Activated T-helper 2 cell treated with anti-CD3 and anti-CD28 coated beads, Interferon-gamma antibody, Interleukin-2, Interleukin-4, amounts not matched to agents 10 μg/mL and 5 μg/mL and 100 μg/mL, durations not matched to agents 14 hours and 24 hours and 36 hours (primary cell): ENCODE measurements around the gene IMP4. TPM values are rescaled to one million over a fixed set of nuclear protein-coding genes. Genes with fewer than 3 reads are reported as not detected.

Experiments
- DNase-seq: peaks from one replicate; pipeline ENCODE4 v3.0.0; 2021; ENCODE audit warnings: low spot score
- H3K27ac Mint-ChIP-seq: one replicate; pipeline ENCODE4 v1.8.0; 2021; ENCODE audit warnings: mixed read lengths
- H3K27me3 Mint-ChIP-seq: one replicate; pipeline ENCODE4 v1.8.0; 2021; ENCODE audit warnings: low read depth, mixed read lengths
- H3K36me3 Mint-ChIP-seq: one replicate; pipeline ENCODE4 v1.8.0; 2021; ENCODE audit warnings: low read depth, mixed read lengths
- H3K4me1 Mint-ChIP-seq: one replicate; pipeline ENCODE4 v1.8.0; 2021; ENCODE audit warnings: low read depth, mixed read lengths
- H3K4me3 Mint-ChIP-seq: one replicate; pipeline ENCODE4 v1.8.0; 2021; ENCODE audit warnings: low read depth, mild to moderate bottlenecking, moderate library complexity, mixed read lengths
- H3K9me3 Mint-ChIP-seq: one replicate; pipeline ENCODE4 v1.8.0; 2021; ENCODE audit warnings: mixed read lengths
- intact Hi-C: fragments of 100-400 bp; cut with micrococcal nuclease; formaldehyde crosslinking; loops from one replicate; pipeline ENCODE4 v1.15.1; 2023
- total RNA-seq: library from RNA; stranded (reverse); gene quantifications from 2 replicates; pipeline ENCODE4 v1.2.3, GENCODE V29; 2022

IMP4 gene, protein sequence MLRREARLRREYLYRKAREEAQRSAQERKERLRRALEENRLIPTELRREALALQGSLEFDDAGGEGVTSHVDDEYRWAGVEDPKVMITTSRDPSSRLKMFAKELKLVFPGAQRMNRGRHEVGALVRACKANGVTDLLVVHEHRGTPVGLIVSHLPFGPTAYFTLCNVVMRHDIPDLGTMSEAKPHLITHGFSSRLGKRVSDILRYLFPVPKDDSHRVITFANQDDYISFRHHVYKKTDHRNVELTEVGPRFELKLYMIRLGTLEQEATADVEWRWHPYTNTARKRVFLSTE
- total RNA-seq = 136 and 142 TPM in 2 replicates

DNA sequence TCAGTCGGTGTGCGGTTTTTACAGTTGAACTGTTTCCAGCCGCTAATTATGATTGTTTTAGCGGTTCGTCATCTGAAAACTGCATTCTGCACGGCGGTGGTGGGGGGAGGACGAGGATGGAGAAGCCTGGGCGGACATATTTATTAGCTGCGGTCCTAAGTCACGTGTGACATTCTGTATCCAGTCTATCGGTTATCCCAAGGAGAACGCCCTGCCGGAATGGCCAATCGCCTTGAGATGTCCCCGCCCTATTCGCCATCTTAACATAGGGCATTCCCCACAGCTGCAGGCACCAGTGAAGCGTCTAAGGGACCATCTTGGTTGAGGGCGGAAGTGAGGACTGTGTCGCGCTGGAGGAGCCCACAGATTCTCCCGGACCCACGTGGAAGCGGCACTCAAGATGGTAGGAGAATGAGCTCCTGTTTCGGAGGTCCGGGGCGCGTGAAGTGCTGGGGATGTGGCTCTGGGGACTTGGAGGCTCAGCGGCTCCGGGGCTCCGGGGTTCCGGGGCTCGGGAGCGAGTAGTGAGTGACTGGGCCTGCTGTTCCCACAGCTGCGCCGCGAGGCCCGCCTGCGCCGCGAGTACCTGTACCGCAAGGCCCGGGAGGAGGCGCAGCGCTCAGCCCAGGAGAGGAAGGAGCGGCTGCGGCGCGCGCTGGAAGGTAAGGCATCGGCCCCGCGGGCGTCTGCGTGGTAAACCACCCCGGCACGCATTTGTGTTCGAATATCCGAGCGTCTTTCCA lies at the start of gene IMP4:
TSS of gene IMP4 (plus strand) at position 365 of the 743 bp plus-strand sequence. CDS start at position 401, 36 bp downstream.
- Mint-ChIP-seq H3K36me3 (peaks cover 69% of the 10 kb centered on the region), H3K4me3 (peak within 1 kb of the TSS; percentile 100), H3K27ac (peak within 1 kb of the TSS; percentile 97), H3K27me3 (no peaks in the 10 kb centered on the region), H3K4me1 (peaks cover 15% of the 10 kb centered on the region), H3K9me3 (no peaks in the 10 kb centered on the region)
- intact Hi-C loops = loop anchor here (1.0 to 5.0 kb wide), 6 partner anchors 14 to 1150 kb away; partner anchors contain the start of genes FAM168B, MZT2A, PTPN18 and SMPD4
- peak; percentile 96 for DNase-seq

DNA sequence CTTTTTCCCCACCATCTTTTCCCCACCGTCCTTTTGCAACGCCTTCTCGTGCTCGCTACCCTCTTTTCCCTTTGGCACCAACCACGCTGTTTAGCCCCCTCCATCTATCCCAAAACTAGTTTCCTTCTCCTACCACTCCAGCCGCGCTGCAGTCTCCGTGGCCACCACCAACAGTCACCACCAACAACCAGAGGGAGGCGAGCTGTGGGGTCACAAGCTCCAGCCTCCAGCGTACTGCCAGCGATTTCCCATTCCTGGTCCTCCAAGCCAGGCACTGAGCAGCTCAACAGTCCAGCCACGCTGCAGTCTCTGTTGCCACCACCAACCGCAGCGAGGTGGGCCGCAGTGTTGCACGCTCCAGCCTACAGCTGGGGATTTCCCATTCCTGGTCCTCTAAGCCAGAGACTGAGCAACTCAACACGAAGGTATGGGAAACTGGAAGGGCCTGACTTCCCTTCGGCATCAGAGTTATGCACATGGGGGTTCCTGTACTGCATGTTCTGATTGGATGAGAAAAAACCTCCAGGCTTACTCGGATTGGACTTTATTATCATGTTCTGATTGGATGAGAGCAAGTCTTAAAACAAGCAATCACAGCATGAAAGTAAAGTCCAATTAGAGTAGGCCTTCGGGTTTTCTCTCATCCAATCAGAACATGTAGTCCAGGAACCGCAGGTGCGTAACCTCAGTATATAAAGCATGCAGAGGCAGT lies 42.3 kb upstream of the IMP4 start:
- Mint-ChIP-seq H3K27ac (no peak overlapping the region), H3K27me3 (peaks cover 20% of the 10 kb centered on the region), H3K4me3 (no peak overlapping the region), H3K9me3 (no peaks in the 10 kb centered on the region), H3K36me3 (no peaks in the 10 kb centered on the region), H3K4me1 (no peaks in the 10 kb centered on the region)
- intact Hi-C loops = no loop called here
- DNase-seq = no peak

DNA sequence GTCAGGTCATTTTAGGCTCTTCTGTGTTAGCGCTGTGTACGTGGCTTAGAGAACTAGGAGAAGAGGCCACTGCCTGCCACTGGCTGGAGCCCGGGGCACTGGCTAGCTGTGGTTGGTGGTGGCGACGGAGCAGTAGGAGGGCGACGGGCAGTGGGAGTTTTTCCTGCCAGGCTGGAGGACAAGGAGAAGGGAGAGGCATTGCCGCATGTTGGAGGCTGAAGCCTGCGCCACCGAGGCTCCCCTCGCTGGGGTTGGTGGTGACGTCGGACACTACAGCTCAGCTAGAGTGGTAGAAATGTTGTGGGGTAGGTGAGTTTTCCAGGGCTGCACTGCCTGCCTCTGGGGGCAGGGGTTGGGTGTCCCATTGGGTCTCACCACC lies 41.7 kb upstream of the IMP4 start:
- no peak for DNase-seq
- no peaks in the 10 kb centered on the region for H3K9me3 Mint-ChIP-seq
- peaks cover 16% of the 10 kb centered on the region for H3K27me3 Mint-ChIP-seq
- no peaks in the 10 kb centered on the region for H3K4me1 Mint-ChIP-seq
- no peak overlapping the region for H3K27ac Mint-ChIP-seq
- H3K4me3 Mint-ChIP-seq = no peak overlapping the region
- H3K36me3 Mint-ChIP-seq = no peaks in the 10 kb centered on the region
- intact Hi-C loops = no loop called here

DNA sequence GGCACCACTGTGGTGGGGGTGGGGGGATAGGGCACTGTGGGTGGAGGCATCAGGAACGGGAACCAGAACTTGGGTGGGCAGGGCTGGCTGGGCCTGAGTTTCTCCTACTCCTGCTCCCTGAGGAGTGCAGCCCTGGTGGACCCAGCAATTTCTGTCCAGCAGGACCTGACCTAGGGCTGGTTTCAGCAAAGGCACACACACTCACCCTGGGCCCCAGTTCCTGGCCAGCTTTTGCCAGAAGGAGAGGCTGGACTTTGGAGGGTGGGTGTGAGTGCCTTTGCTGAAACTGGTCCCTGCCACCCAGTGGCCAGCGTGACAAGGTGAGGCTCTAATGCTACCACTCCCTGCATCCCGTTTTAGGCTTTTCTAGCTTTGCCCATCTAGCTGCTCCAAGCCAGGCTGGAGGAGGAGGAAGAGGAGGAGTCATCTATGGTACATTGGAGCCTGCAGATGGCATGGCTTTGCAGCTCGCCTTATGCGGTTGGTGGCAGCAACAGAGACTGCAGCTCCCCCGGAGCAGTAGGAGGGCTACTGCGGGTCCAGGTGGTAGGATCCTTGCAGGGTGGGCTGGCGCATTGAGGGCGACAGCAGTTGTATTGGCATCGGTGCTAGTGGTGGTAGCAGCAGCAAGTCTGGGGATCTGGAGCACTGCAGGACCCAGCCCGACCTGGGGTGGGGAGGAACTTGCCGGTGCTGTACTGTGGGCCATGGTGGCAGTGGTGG lies 40.4 kb upstream of the IMP4 start:
- Mint-ChIP-seq H3K4me1 (no peaks in the 10 kb centered on the region), H3K36me3 (no peaks in the 10 kb centered on the region), H3K27me3 (peaks cover 19% of the 10 kb centered on the region), H3K27ac (no peak overlapping the region), H3K9me3 (no peaks in the 10 kb centered on the region), H3K4me3 (no peak overlapping the region)
- intact Hi-C loops = no loop called here
- DNase-seq = no peak

DNA sequence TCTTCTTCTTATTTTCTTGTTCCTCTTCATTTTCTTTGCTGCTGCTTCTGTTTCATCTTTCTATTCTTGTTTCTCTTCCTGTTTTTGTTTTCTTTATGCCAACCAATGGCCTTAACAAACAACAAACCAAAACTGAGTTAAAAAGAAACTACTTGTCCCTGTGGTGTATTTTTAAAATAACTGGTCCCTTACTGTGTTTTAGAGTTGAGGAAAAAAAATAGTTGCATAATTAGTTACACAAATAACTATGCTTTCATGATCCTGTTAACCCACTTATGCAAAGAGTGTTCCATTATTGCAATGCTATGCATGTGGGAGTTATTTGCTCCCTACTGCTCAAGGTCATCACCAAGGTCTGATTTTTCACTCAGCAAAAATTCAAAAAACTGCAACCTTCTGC lies 39.5 kb upstream of the IMP4 start:
- Mint-ChIP-seq H3K36me3 (no peaks in the 10 kb centered on the region), H3K27ac (no peak overlapping the region), H3K4me3 (no peak overlapping the region), H3K9me3 (no peaks in the 10 kb centered on the region), H3K4me1 (no peaks in the 10 kb centered on the region), H3K27me3 (peaks cover 14% of the 10 kb centered on the region)
- DNase-seq = no peak
- intact Hi-C loops = no loop called here

DNA sequence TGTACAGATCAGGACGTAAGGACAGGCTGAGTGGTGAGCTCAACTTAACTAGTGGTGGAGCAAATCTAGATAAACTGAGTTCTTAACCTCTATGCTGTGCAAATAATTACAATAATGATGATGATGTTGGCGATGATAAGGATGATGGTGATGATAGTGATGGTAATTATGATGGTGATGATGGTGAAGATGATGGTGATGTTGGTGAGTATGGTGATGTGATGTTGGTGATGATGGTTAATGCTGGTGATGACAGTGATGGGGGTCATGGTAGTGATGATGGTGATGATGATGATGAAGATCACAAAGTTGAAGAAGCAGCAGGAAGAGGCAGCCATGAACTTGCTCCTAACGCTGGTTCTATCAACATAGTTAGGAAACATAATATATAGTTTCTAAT lies 38.0 kb upstream of the IMP4 start:
- intact Hi-C loops = no loop called here
- Mint-ChIP-seq H3K27me3 (peaks cover 8% of the 10 kb centered on the region), H3K4me3 (no peak overlapping the region), H3K27ac (no peak overlapping the region), H3K4me1 (no peaks in the 10 kb centered on the region), H3K9me3 (no peaks in the 10 kb centered on the region), H3K36me3 (no peaks in the 10 kb centered on the region)
- no peak for DNase-seq

DNA sequence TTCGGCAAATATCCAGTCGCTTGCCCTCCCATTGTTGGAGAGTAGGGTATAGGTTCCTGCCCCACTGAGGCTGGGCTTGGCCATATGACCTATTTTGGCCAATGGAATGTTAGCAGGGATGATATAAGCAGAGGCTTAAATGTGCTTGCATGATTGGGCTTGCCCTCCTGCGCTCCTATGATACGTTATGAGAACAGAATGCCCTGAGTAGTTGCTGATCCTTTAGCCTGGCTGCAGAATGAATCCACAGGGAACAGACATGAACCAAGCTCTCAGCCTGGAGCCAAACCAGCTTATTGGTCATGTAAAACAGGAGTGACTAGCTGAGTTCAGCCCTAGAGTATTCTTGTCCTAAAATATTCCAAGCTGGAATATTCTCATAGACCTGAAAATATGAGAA lies 34.8 kb upstream of the IMP4 start:
- no peak overlapping the region for H3K4me3 Mint-ChIP-seq
- H3K4me1 Mint-ChIP-seq = no peaks in the 10 kb centered on the region
- peaks cover 7% of the 10 kb centered on the region for H3K27me3 Mint-ChIP-seq
- H3K36me3 Mint-ChIP-seq = no peaks in the 10 kb centered on the region
- DNase-seq = no peak
- H3K27ac Mint-ChIP-seq = no peak overlapping the region
- no peaks in the 10 kb centered on the region for H3K9me3 Mint-ChIP-seq
- intact Hi-C loops = no loop called here

DNA sequence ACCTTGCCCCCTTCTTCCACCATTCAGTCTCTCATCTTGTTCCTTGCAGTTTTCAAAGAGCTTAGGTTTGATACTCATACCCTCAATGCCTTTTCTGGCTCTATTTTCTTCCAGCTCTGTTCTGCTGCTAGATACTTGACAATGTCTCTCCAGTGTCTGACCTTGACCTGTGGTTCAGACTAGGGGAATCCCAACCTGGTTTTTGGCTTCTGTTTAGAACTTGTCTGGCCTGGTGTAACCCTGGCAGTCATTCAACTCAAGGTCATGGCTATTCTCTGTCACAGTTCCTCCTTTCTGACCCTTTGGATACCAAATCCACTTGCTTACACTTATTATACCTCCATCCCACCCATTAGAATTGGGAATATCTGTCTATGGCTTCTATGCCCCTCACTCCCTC lies 31.8 kb upstream of the IMP4 start:
- DNase-seq = no peak
- H3K27ac Mint-ChIP-seq = no peak overlapping the region
- H3K27me3 Mint-ChIP-seq = peaks cover 7% of the 10 kb centered on the region

DNA sequence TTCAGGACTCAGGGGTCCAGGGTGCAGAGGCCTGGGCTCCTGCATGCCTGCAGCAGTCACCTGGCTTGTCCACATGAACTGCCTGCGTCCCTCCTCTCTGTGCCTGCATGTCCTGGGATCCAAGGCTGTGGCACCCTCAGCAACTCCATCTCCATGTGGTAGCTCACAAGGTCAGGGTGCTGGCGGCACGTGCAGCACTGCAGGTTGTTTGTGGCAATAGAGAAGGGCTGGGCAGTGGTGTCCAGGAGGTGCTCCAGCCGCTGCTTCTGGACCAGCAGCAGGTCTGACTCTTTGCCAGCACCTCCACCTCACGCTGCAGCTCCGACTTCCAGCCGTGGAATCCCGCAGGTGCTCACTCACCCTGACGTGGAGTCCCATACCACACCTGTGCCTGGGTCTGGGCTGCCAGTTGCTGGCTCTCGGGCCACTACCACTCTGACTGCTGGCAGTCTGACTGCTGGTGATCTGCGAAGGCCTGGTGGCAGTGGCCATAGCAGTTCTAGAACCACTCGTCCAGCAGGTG lies 28.8 kb upstream of the IMP4 start:
- DNase-seq = no peak
- H3K9me3 Mint-ChIP-seq = no peaks in the 10 kb centered on the region
- H3K4me3 Mint-ChIP-seq = no peak overlapping the region
- no peaks in the 10 kb centered on the region for H3K4me1 Mint-ChIP-seq
- H3K36me3 Mint-ChIP-seq = no peaks in the 10 kb centered on the region
- intact Hi-C loops = no loop called here
- H3K27ac Mint-ChIP-seq = no peak overlapping the region
- H3K27me3 Mint-ChIP-seq = no peaks in the 10 kb centered on the region

More for the DNA sequence above, 31.8 kb upstream of the IMP4 start:
- H3K9me3 Mint-ChIP-seq = no peaks in the 10 kb centered on the region
- H3K4me3 Mint-ChIP-seq = no peak overlapping the region
- H3K4me1 Mint-ChIP-seq = no peaks in the 10 kb centered on the region
- intact Hi-C loops = no loop called here
- H3K36me3 Mint-ChIP-seq = no peaks in the 10 kb centered on the region

DNA sequence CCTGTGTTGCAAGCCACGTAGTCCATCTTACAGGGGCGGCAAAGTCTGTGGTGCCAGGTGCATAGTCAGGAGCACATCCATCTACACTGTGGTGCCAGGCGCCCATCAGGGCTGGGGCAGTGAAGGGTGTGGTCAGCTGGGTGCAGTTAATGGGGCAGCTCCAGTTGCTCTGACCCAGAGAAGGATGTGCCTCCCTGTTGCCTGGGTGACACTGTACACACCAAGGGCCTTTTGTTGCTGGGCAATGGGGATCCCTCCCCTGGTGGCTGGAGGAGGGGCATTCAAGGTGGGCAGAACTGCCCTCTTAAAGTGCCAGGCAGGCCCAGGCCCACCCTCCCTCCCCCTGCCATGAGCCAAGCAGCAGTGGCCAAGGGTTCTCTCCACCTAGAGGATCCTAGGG lies 28.3 kb upstream of the IMP4 start:
- no peak for DNase-seq
- Mint-ChIP-seq H3K27me3 (no peaks in the 10 kb centered on the region), H3K27ac (no peak overlapping the region), H3K9me3 (no peaks in the 10 kb centered on the region), H3K4me1 (no peaks in the 10 kb centered on the region), H3K36me3 (no peaks in the 10 kb centered on the region), H3K4me3 (no peak overlapping the region)
- intact Hi-C loops = no loop called here

DNA sequence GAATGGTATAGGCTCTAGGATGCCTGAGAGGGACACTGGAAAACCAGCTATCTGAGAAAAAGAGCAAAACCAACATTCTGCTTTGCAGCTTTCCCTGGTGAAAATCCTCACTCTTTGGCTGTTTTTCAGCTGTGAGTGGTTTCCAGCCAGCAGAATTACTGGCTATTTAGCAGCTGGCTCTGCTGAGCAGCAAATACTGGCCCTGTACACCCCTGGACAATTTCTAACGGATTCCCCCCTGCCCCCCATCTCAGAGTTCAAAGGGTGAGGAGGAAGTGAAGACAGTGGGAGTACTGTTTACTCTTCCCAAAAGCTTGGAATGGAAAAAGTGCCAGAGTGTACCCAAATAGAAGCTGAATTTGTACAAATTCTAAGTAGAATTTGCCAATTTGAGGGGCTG lies 26.1 kb upstream of the IMP4 start:
- no peak overlapping the region for H3K27ac Mint-ChIP-seq
- H3K27me3 Mint-ChIP-seq = peaks cover 2% of the 10 kb centered on the region
- no peaks in the 10 kb centered on the region for H3K4me1 Mint-ChIP-seq
- H3K9me3 Mint-ChIP-seq = no peaks in the 10 kb centered on the region
- H3K4me3 Mint-ChIP-seq = no peak overlapping the region
- intact Hi-C loops = no loop called here
- no peaks in the 10 kb centered on the region for H3K36me3 Mint-ChIP-seq
- DNase-seq = no peak

DNA sequence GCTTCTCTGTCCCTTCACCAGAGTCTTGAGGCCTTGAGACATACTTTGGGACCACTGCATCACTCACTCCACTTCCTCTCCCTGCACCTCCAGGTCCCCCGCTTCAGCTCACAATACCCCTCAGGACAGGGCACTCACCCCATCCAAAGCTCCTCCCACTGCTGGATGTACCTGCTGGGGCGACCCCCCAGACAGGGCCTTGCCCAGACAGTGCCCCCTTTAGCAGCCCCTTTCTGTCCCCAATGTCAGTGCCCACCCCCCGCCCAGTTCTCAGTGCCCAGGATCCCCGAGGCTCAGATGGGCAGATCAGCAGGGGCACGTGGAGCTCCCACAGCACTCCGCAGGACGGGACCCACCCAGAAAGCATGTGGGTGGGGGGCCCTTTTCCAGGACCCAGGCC lies 23.8 kb upstream of the IMP4 start:
- Mint-ChIP-seq H3K27ac (no peak overlapping the region), H3K27me3 (peaks cover 12% of the 10 kb centered on the region), H3K9me3 (no peaks in the 10 kb centered on the region), H3K36me3 (no peaks in the 10 kb centered on the region), H3K4me1 (no peaks in the 10 kb centered on the region), H3K4me3 (no peak overlapping the region)
- DNase-seq = no peak
- intact Hi-C loops = no loop called here
